ENCODE measurements around the gene GAK. TPM values are rescaled to one million over a fixed set of nuclear protein-coding genes. Genes with fewer than 3 reads are reported as not detected.

GAK gene
- total RNA-seq, 1 donor from 2014 or later: 97.1 TPM

DNA sequence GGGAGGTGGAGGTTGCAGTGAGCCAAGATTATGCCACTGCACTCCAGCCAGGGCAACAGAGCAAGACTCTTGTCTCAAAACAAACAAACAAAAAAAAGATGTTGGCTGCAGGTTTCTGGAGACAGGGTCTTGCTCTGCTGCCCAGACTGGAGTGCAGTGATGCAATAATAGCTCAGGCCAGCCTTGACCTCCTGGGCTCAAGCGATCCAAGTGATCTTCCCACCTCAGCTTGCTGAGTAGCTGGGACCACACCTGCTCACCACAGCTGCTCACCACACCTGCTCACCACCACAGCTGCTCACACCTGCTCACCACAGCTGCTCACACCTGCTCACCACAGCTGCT lies 76.3 kb downstream of the GAK start:
- H3K27ac Mint-ChIP-seq: no peak overlapping the region

DNA sequence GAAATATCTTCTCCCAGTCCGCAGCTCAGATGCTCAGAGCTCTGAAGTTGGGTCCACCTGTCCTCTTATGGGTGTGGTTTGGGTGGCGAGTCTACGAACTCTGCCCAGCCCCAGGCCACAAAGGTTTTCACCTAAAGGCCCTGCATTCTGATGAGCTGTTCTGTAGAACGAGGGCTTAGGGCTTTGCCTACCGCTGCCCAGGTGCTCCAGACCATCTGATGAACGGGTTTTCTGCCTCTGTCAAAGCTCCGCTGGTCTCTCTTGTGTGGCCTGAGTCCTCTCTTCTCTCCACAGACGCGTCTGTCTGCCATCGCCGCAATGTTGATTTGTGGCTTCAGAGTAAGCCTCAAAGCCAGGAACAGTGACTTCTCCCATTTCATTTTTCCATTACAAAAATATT lies 77.8 kb downstream of the GAK start:
- Mint-ChIP-seq H3K27ac (no peak overlapping the region), H3K4me1 (ENCODE audit: unreplicated experiment) (no peaks in the 10 kb centered on the region), H3K9me3 (no peaks in the 10 kb centered on the region), H3K27me3 (no peaks in the 10 kb centered on the region), H3K4me3 (no peak overlapping the region), H3K36me3 (peaks cover 12% of the 10 kb centered on the region)
- DNase-seq (ENCODE audit: extremely low spot score, unreplicated experiment): no peak
- TF ChIP-seq, protein P1, sequence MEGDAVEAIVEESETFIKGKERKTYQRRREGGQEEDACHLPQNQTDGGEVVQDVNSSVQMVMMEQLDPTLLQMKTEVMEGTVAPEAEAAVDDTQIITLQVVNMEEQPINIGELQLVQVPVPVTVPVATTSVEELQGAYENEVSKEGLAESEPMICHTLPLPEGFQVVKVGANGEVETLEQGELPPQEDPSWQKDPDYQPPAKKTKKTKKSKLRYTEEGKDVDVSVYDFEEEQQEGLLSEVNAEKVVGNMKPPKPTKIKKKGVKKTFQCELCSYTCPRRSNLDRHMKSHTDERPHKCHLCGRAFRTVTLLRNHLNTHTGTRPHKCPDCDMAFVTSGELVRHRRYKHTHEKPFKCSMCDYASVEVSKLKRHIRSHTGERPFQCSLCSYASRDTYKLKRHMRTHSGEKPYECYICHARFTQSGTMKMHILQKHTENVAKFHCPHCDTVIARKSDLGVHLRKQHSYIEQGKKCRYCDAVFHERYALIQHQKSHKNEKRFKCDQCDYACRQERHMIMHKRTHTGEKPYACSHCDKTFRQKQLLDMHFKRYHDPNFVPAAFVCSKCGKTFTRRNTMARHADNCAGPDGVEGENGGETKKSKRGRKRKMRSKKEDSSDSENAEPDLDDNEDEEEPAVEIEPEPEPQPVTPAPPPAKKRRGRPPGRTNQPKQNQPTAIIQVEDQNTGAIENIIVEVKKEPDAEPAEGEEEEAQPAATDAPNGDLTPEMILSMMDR (conservative IDR thresholded peaks at IDR 0.05): no peak

More for the DNA sequence above, 76.3 kb downstream of the GAK start:
- Mint-ChIP-seq H3K4me1 (ENCODE audit: unreplicated experiment) (no peaks in the 10 kb centered on the region), H3K27me3 (no peaks in the 10 kb centered on the region), H3K36me3 (peaks cover 15% of the 10 kb centered on the region), H3K4me3 (no peak overlapping the region), H3K9me3 (no peaks in the 10 kb centered on the region)
- TF ChIP-seq, protein P1 (conservative IDR thresholded peaks at IDR 0.05): no peak
- DNase-seq (ENCODE audit: extremely low spot score, unreplicated experiment): no peak

DNA sequence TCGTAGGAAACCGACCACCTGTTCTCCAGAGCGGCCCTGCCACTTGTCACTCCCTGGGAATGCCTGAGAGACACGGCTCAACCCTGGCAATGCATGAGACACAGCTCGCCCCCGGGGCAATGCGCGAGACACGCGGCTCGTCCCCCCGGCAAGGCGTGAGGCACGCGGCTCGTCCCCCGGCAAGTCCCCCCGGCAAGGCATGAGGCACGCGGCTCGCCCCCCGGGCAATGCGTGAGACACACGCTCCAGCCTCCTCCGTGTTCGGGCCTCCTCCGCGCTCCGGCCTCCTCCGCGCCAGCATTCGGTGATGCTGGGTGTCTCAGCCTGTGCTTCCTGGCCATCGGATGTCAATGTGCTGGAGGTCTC lies 78.7 kb downstream of the GAK start:
- no peak overlapping the region for H3K27ac Mint-ChIP-seq
- H3K36me3 Mint-ChIP-seq: peaks cover 15% of the 10 kb centered on the region
- TF ChIP-seq, protein P1 (conservative IDR thresholded peaks at IDR 0.05): no peak
- DNase-seq (ENCODE audit: extremely low spot score, unreplicated experiment): no peak
- H3K4me3 Mint-ChIP-seq: no peak overlapping the region
- H3K9me3 Mint-ChIP-seq: no peaks in the 10 kb centered on the region
- no peaks in the 10 kb centered on the region for H3K27me3 Mint-ChIP-seq
- no peaks in the 10 kb centered on the region for H3K4me1 Mint-ChIP-seq (ENCODE audit: unreplicated experiment)

DNA sequence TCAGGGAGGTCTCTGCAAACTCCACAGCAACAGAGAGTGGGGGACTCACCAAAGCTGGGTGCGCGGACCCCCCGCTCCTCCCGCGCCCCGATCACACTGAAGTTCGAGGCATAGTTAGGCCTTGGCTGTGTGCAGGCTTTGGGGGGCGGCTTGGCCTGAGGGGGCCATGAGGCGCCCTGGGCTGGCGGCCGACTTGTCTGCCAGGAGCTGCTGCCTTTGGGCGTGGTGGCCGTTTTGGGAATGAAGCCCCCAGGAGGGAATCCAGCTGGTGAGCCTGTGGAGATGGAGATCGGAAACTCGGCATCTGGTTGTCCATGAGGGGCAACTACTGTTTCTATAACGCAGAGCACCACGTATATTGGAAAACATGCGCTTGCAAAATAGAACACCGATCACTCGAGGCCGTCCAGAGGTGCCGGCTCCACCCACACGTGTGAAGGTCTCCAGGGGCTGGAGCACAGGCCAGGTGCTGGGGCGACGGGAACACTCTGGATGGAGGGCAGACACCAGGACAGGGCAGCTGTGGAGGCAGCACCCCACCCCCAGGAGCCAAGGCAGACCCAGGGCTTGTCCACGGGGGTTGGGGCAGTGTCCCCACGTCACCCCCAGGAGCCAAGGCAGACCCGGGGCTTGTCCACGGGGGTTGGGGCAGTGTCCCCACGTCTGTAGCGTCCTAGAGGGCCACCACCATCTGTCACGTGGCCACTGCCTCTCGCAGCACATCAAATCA lies 80.2 kb downstream of the GAK start:
- no peak overlapping the region for H3K27ac Mint-ChIP-seq
- peaks cover 11% of the 10 kb centered on the region for H3K36me3 Mint-ChIP-seq
- H3K4me1 Mint-ChIP-seq (ENCODE audit: unreplicated experiment): no peaks in the 10 kb centered on the region
- DNase-seq (ENCODE audit: extremely low spot score, unreplicated experiment): no peak
- no peaks in the 10 kb centered on the region for H3K27me3 Mint-ChIP-seq
- TF ChIP-seq, protein P1 (conservative IDR thresholded peaks at IDR 0.05): no peak
- H3K4me3 Mint-ChIP-seq: no peak overlapping the region
- H3K9me3 Mint-ChIP-seq: no peaks in the 10 kb centered on the region

DNA sequence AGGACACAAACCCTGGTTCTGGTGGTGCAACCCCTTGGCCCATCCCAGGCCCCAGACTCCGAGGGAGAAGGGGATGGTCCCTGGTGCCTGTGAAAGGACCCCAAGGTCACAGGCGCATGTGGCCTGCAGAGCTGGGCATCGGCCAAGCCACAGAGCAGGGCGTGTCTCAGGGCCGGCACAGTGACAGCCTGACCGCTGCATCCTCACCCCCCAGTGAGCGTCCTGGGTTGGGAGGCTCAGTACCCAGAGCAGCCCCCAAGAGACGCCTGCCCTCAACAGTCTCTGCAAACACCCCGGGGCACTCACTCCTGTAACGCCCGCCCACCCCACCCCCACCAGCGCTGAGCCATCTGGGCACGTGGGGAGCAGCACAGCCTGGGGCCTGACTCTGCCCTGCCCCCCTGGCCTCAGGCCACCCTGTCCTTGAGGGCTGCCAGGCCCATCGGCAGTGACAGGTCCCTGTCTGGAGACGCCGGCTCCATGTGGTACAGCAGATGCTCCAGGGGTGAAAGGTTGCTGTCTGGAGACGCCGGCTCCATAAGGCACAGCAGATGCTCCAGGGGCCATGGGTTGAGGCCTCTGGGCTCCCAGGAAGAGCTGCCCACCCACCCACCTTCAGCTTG lies 81.7 kb downstream of the GAK start:
- TF ChIP-seq, protein P1 (conservative IDR thresholded peaks at IDR 0.05): no peak
- Mint-ChIP-seq H3K9me3 (no peaks in the 10 kb centered on the region), H3K4me1 (ENCODE audit: unreplicated experiment) (peaks cover 3% of the 10 kb centered on the region), H3K27me3 (no peaks in the 10 kb centered on the region), H3K27ac (no peak overlapping the region), H3K36me3 (peaks cover 6% of the 10 kb centered on the region), H3K4me3 (no peak overlapping the region)
- no peak for DNase-seq (ENCODE audit: extremely low spot score, unreplicated experiment)
